Measurements from ENCODE around the gene GPC4. TPM values are rescaled to one million over a fixed set of nuclear protein-coding genes. Genes with fewer than 3 reads are reported as not detected.

Gene GPC4
- total and polyA plus RNA-seq, 9 of the 15 experiments (the other 6 are each of a cell fraction or from before 2014, with no cell fraction given): 0.11 TPM; not detected in 8

GRCh38 chrX:133333154-133333750 lies 82.0 kb downstream of the GPC4 start:
- 0% methylated on average over 4 of the region's 4 CpGs for WGBS (ENCODE audit: insufficient coverage, low coverage, missing lambda C conversion rate)
- H3K36me3 ChIP-seq (ENCODE audit: control insufficient read depth, insufficient read depth, low read length): no peaks in the 10 kb centered on the region
- ATAC-seq (no peak), DNase-seq (ENCODE audit: extremely low read depth in 1 of 4, low spot score in 3 of 4) (no peak), FAIRE-seq (no peak)
- in situ Hi-C loops (cut with MboI) (no loop called here), intact Hi-C loops (cut with micrococcal nuclease) (no loop called here)
- POLR2A ChIA-PET: no interaction called here
- no peaks in the 10 kb centered on the region for H3K4me1 ChIP-seq (replicated peaks in 1 of 2; ENCODE audit: control insufficient read depth in 2 of 2, insufficient read depth in 2 of 2, low read length in 2 of 2)
- no peaks in the 10 kb centered on the region for H3K9me3 ChIP-seq (replicated peaks; ENCODE audit: control insufficient read depth, insufficient read depth, low read depth, low read length)
- no peaks in the 10 kb centered on the region for H3K27me3 ChIP-seq (ENCODE audit: control insufficient read depth in 2 of 2, insufficient read depth in 2 of 2, low read length in 2 of 2)
- H3K27ac ChIP-seq (ENCODE audit: extremely low read depth, low read depth, low read length): no peak overlapping the region
- no peaks in the 10 kb centered on the region for H4K20me1 ChIP-seq (replicated peaks; ENCODE audit: control insufficient read depth, insufficient read depth, low read length)
- H3K4me2 ChIP-seq (ENCODE audit: insufficient read depth, low read length): no peak overlapping the region
- H3K9ac ChIP-seq (ENCODE audit: insufficient read depth in 1 of 2, low read depth in 2 of 2, low read length in 2 of 2): no peak overlapping the region
- no peaks in the 10 kb centered on the region for H3K9me1 ChIP-seq (ENCODE audit: control insufficient read depth, insufficient read depth, low read length)
- no peak overlapping the region for H3K4me3 ChIP-seq
- no peak for TF ChIP-seq ZNF184 (CRISPR knock-in tag; IDR thresholded peaks at IDR 0.05)
- no peak for TF ChIP-seq MTF1 (CRISPR knock-in tag; IDR thresholded peaks at IDR 0.05; ENCODE audit: borderline replicate concordance)
- no peak for TF ChIP-seq MAX (CRISPR knock-in tag; IDR thresholded peaks at IDR 0.05)
- TF ChIP-seq ILK (tag; IDR thresholded peaks at IDR 0.05; ENCODE audit: borderline replicate concordance, low read depth): no peak
- TF ChIP-seq RNF219 (CRISPR knock-in tag; IDR thresholded peaks at IDR 0.05): no peak
- no peak for TF ChIP-seq TAF9B (IDR thresholded peaks at IDR 0.05; ENCODE audit: partially characterized antibody)
- TF ChIP-seq MIER1 (IDR thresholded peaks at IDR 0.05; ENCODE audit: low read depth): no peak
- no TSS peak for BruUV-seq (replicated peaks)
- H3K79me2 ChIP-seq (ENCODE audit: control insufficient read depth, insufficient read depth, low read length): no peaks in the 10 kb centered on the region
- CTCF ChIA-PET (ENCODE audit: low intra/inter-chr PET ratio): no interaction called here
- no peak overlapping the region for H2AFZ ChIP-seq (ENCODE audit: low read depth, low read length)

Measured in K562 (cell line).